ENCODE results near the gene UTS2B. TPM values are rescaled to one million over a fixed set of nuclear protein-coding genes. Genes with fewer than 3 reads are reported as not detected.

Gene UTS2B
- total RNA-seq, 1 experiment from 2014 or later = 0.26 TPM

- ChIA-PET POLR2A (no interaction called here), CTCF (no interaction called here)
- Histone ChIP-seq H3K9me3 (ENCODE audit: control insufficient read depth, insufficient read depth, low read depth, low read length) (no peaks in the 10 kb centered on the region; the same call in 1 of the 2 replicates), H3K27ac (ENCODE audit: low read length) (peak overlapping the region; percentile 52; the same call in 1 of the 2 replicates), H3K27me3 (ENCODE audit: control insufficient read depth, insufficient read depth, low read length) (no peaks in the 10 kb centered on the region), H3K36me3 (ENCODE audit: control insufficient read depth, insufficient read depth, low read length) (no peaks in the 10 kb centered on the region), H3K4me3 (ENCODE audit: low read depth in 2 of 2, low read length in 2 of 2) (no peak overlapping the region), H3K4me1 (ENCODE audit: control insufficient read depth, insufficient read depth, low read length) (peaks cover 18% of the 10 kb centered on the region)
- in situ Hi-C loops (cut with HindIII; ENCODE audit: low pct_unique_long_range_greater_than_20kb, low sequenced_read_pairs) = no loop called here
- TF ChIP-seq POLR2AphosphoS5 (IDR thresholded peaks at IDR 0.05; ENCODE audit: low read depth, low read length) (no peak), SIN3A (IDR thresholded peaks at IDR 0.05; ENCODE audit: borderline replicate concordance, insufficient read depth, low read depth, low read length) (no peak), CTCF (IDR thresholded peaks at IDR 0.05) (no peak), TCF7L2 (IDR thresholded peaks at IDR 0.05; ENCODE audit: low read depth, low read length) (no peak), REST (IDR thresholded peaks at IDR 0.05; ENCODE audit: insufficient read depth in 1 of 2, low read depth in 2 of 2, low read length in 1 of 2) (no peak)
- DNase-seq (ENCODE audit: low read depth, low spot score) = no peak
- no TSS peak for BruUV-seq (replicated peaks)
- intact Hi-C loops (cut with micrococcal nuclease; ENCODE audit: unreplicated experiment) = loop anchor here (5.0 to 10.0 kb wide), 2 partner anchors 95 to 148 kb away; partner anchors contain the start of gene UTS2B
- ATAC-seq = no peak
Measured at GRCh38 chr3:191239407-191240031, 90.8 kb downstream of the UTS2B start.

GRCh38 chr3:191238321-191238817, 92.0 kb downstream of the UTS2B start:
- Histone ChIP-seq H3K27me3 (ENCODE audit: control insufficient read depth, insufficient read depth, low read length) (no peaks in the 10 kb centered on the region), H3K4me1 (ENCODE audit: control insufficient read depth, insufficient read depth, low read length) (peaks cover 18% of the 10 kb centered on the region), H3K27ac (ENCODE audit: low read length) (peak overlapping the region; percentile 52), H3K36me3 (ENCODE audit: control insufficient read depth, insufficient read depth, low read length) (no peaks in the 10 kb centered on the region), H3K4me3 (ENCODE audit: low read depth in 2 of 2, low read length in 2 of 2) (no peak overlapping the region), H3K9me3 (ENCODE audit: control insufficient read depth, insufficient read depth, low read depth, low read length) (no peaks in the 10 kb centered on the region; the same call in 1 of the 2 replicates)
- DNase-seq (ENCODE audit: low read depth, low spot score) = no peak
- in situ Hi-C loops (cut with HindIII; ENCODE audit: low pct_unique_long_range_greater_than_20kb, low sequenced_read_pairs) = no loop called here
- TF ChIP-seq CTCF (IDR thresholded peaks at IDR 0.05) (no peak), TCF7L2 (IDR thresholded peaks at IDR 0.05; ENCODE audit: low read depth, low read length) (no peak), POLR2AphosphoS5 (IDR thresholded peaks at IDR 0.05; ENCODE audit: low read depth, low read length) (no peak), REST (IDR thresholded peaks at IDR 0.05; ENCODE audit: insufficient read depth in 1 of 2, low read depth in 2 of 2, low read length in 1 of 2) (no peak), SIN3A (IDR thresholded peaks at IDR 0.05; ENCODE audit: borderline replicate concordance, insufficient read depth, low read depth, low read length) (no peak)
- CTCF ChIA-PET = no interaction called here
- POLR2A ChIA-PET = no interaction called here
- BruUV-seq (replicated peaks) = no TSS peak
- intact Hi-C loops (cut with micrococcal nuclease; ENCODE audit: unreplicated experiment) = no loop called here
- peak; percentile 82 for ATAC-seq
